ENCODE results near the gene ADAMTS17. TPM values are rescaled to one million over a fixed set of nuclear protein-coding genes. Genes with fewer than 3 reads are reported as not detected.
A peak's percentile ranks its signal among the peaks of the same experiment; 100 is the strongest.

ADAMTS17 gene
- total and polyA plus RNA-seq, 3 experiments from 2014 or later, result 1.2 to 2.3 (median 1.9) TPM

DNA sequence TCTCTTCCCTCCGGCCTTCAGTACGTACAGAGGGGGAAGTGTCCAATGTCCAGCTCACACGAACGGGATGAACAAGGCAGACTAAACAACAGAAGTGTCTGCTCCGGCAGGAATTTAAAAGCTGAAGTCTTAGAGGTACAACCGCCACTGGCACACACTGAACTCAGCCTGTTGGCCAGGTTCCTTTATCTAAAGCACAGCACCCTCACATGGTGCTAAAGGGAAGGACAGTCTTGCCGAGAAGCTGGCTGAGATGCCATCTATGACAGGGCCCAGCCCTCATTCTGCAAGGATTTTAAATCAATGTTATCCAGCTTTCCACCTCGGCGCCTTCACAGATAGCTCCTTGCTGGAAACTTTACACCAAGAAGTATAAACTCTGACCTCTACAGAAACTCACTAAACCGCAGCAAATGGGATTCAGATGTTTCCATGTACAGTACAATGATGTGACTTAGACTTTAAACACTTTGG is 2.8 kb downstream of the ADAMTS17 start:
- Mint-ChIP-seq H3K36me3 (no peaks in the 10 kb centered on the region), H3K9me3 (no peaks in the 10 kb centered on the region), H3K27me3 (peaks cover 0 to 5% of the 10 kb centered on the region in 2 donors), H3K4me1 (peaks cover 38 to 50% (median 42%) of the 10 kb centered on the region in 3 donors), H3K4me3 (peak overlapping the region; percentile 1 to 84 (median 68)), H3K27ac (peak overlapping the region in 4 of 8 donors; percentile 4 to 76 (median 64))
- ChIA-PET CTCF (interaction anchor here (0.6 to 7.0 kb wide), 24 partner anchors 8 to 669 kb away, joined by 3 to 115 read pairs (median 4); no protein-coding TSS in a partner anchor), POLR2A (interaction anchor here (1.1 to 1.9 kb wide), 3 partner anchors 9 to 411 kb away, joined by 3 to 10 read pairs (median 7); no protein-coding TSS in a partner anchor)
- no peaks in the 10 kb centered on the region for H3K27me3 ChIP-seq (ENCODE audit: insufficient read depth, low read length, poor library complexity, severe bottlenecking)
- H3K4me1 ChIP-seq (ENCODE audit: insufficient read depth, low read length), result peaks cover 27% of the 10 kb centered on the region
- DNase-seq, result peak; percentile 29 to 79 (median 63)
- H3K4me3 ChIP-seq (ENCODE audit: low read length), result no peak overlapping the region
- no peak overlapping the region for H3K27ac ChIP-seq (ENCODE audit: low read depth, low read length)
- no peaks in the 10 kb centered on the region for H3K9me3 ChIP-seq (ENCODE audit: low read length)
- H3K36me3 ChIP-seq (ENCODE audit: insufficient read depth, low read length), result no peaks in the 10 kb centered on the region

- peaks cover 35% of the 10 kb centered on the region for H3K4me1 ChIP-seq (ENCODE audit: insufficient read depth, low read length)
- Mint-ChIP-seq H3K4me3 (peak overlapping the region; percentile 1 to 84 (median 53)), H3K4me1 (peaks cover 46 to 57% (median 49%) of the 10 kb centered on the region in 3 donors), H3K9me3 (no peaks in the 10 kb centered on the region), H3K27me3 (peaks cover 0 to 5% of the 10 kb centered on the region in 2 donors), H3K27ac (peak overlapping the region in 1 of 8 donors; percentile 54), H3K36me3 (no peaks in the 10 kb centered on the region)
- POLR2A ChIA-PET, result interaction anchor here (1.9 kb wide), 1 partner anchor 8 kb away, joined by 10 read pairs; no protein-coding TSS in a partner anchor
- H3K27ac ChIP-seq (ENCODE audit: low read depth, low read length), result no peak overlapping the region
- H3K36me3 ChIP-seq (ENCODE audit: insufficient read depth, low read length), result no peaks in the 10 kb centered on the region
- DNase-seq, result no peak
- CTCF ChIA-PET, result interaction anchor here (0.6 to 7.0 kb wide), 19 partner anchors 7 to 512 kb away, joined by 3 to 115 read pairs (median 5); no protein-coding TSS in a partner anchor
- H3K9me3 ChIP-seq (ENCODE audit: low read length), result no peaks in the 10 kb centered on the region
- no peaks in the 10 kb centered on the region for H3K27me3 ChIP-seq (ENCODE audit: insufficient read depth, low read length, poor library complexity, severe bottlenecking)
- H3K4me3 ChIP-seq (ENCODE audit: low read length), result no peak overlapping the region
Observed at GRCh38 chr15:100338247-100338646, 3.5 kb downstream of the ADAMTS17 start.

GRCh38 chr15:100337096-100338044 is 4.4 kb downstream of the ADAMTS17 start:
- H3K9me3 Mint-ChIP-seq, result no peaks in the 10 kb centered on the region
- peaks cover 0 to 5% of the 10 kb centered on the region in 2 donors for H3K27me3 Mint-ChIP-seq
- no peaks in the 10 kb centered on the region for H3K9me3 ChIP-seq (ENCODE audit: low read length)
- no peaks in the 10 kb centered on the region for H3K36me3 Mint-ChIP-seq
- H3K27ac ChIP-seq (ENCODE audit: low read depth, low read length), result no peak overlapping the region
- no peak for DNase-seq
- peaks cover 55 to 66% (median 57%) of the 10 kb centered on the region in 3 donors for H3K4me1 Mint-ChIP-seq
- CTCF ChIA-PET, result interaction anchor here (1.0 to 7.0 kb wide), 6 partner anchors 8 to 671 kb away, joined by 4 to 115 read pairs (median 5); no protein-coding TSS in a partner anchor
- no peaks in the 10 kb centered on the region for H3K27me3 ChIP-seq (ENCODE audit: insufficient read depth, low read length, poor library complexity, severe bottlenecking)
- peak overlapping the region in 1 of 7 donors; percentile 39 for H3K4me3 Mint-ChIP-seq
- POLR2A ChIA-PET, result no interaction called here
- no peak overlapping the region for H3K4me3 ChIP-seq (ENCODE audit: low read length)
- no peaks in the 10 kb centered on the region for H3K36me3 ChIP-seq (ENCODE audit: insufficient read depth, low read length)
- H3K4me1 ChIP-seq (ENCODE audit: insufficient read depth, low read length), result peaks cover 44% of the 10 kb centered on the region
- H3K27ac Mint-ChIP-seq, result peak overlapping the region in 2 of 8 donors; percentile 6 to 31

GRCh38 chr15:100336061-100336460 is 5.7 kb downstream of the ADAMTS17 start:
- no peak for DNase-seq
- no peaks in the 10 kb centered on the region for H3K36me3 Mint-ChIP-seq
- ChIA-PET CTCF (interaction anchor here (1.1 to 7.0 kb wide), 4 partner anchors 10 to 405 kb away, joined by 4 to 115 read pairs (median 40); no protein-coding TSS in a partner anchor), POLR2A (no interaction called here)
- H3K27me3 Mint-ChIP-seq, result peaks cover 0 to 5% of the 10 kb centered on the region in 2 donors
- peaks cover 57% of the 10 kb centered on the region for H3K4me1 ChIP-seq (ENCODE audit: insufficient read depth, low read length)
- no peaks in the 10 kb centered on the region for H3K9me3 ChIP-seq (ENCODE audit: low read length)
- H3K27me3 ChIP-seq (ENCODE audit: insufficient read depth, low read length, poor library complexity, severe bottlenecking), result no peaks in the 10 kb centered on the region
- no peak overlapping the region for H3K27ac ChIP-seq (ENCODE audit: low read depth, low read length)
- peaks cover 63 to 73% (median 67%) of the 10 kb centered on the region in 3 donors for H3K4me1 Mint-ChIP-seq
- H3K36me3 ChIP-seq (ENCODE audit: insufficient read depth, low read length), result no peaks in the 10 kb centered on the region
- no peak overlapping the region for H3K4me3 ChIP-seq (ENCODE audit: low read length)
- H3K27ac Mint-ChIP-seq, result no peak overlapping the region
- H3K9me3 Mint-ChIP-seq, result no peaks in the 10 kb centered on the region
- H3K4me3 Mint-ChIP-seq, result peak overlapping the region in 1 of 7 donors; percentile 63

DNA sequence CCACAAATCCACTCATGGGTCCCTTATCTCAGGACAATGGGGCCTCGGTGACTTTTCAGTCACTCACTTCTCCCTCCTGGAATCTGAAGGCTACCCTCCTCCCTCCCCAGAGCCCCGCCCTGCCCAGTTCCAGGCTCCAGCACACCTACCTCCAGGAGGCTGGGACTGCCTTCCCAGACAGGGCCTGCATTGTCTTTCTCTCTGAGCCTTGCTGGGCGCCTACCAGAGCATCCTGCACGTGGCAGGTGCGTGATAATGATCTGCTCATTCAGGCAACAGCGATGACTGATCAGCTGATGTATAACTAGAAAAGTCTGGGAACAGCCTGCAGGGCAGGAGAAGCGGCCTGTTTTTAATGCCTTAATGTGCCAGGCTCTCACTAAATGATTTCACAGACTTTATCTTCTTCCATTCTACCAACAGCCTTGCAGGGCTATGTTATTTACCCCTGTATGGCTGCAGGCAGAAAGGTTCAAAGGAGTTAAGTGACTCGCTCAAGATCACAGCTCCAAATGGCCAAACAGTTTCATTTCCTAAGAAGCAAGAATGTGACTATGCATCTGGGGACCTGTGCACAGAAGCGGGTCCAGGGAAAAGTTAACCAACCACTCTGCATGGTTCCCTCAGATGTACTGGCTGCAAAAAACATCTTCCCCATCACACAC is 6.3 kb downstream of the ADAMTS17 start:
- H3K4me1 ChIP-seq (ENCODE audit: insufficient read depth, low read length), result peaks cover 59% of the 10 kb centered on the region
- no peaks in the 10 kb centered on the region for H3K9me3 Mint-ChIP-seq
- no peak for DNase-seq
- peak overlapping the region in 1 of 7 donors; percentile 68 for H3K4me3 Mint-ChIP-seq
- no peaks in the 10 kb centered on the region for H3K36me3 Mint-ChIP-seq
- no peak overlapping the region for H3K27ac Mint-ChIP-seq
- H3K36me3 ChIP-seq (ENCODE audit: insufficient read depth, low read length), result no peaks in the 10 kb centered on the region
- no peaks in the 10 kb centered on the region for H3K27me3 ChIP-seq (ENCODE audit: insufficient read depth, low read length, poor library complexity, severe bottlenecking)
- ChIA-PET POLR2A (interaction anchor here (0.5 kb wide), 1 partner anchor 245 kb away, joined by 3 read pairs; no protein-coding TSS in a partner anchor), CTCF (interaction anchor here (1.1 to 5.5 kb wide), 3 partner anchors 10 to 405 kb away, joined by 4 to 75 read pairs (median 4); no protein-coding TSS in a partner anchor)
- H3K27me3 Mint-ChIP-seq, result peaks cover 0 to 4% of the 10 kb centered on the region in 2 donors
- no peaks in the 10 kb centered on the region for H3K9me3 ChIP-seq (ENCODE audit: low read length)
- no peak overlapping the region for H3K4me3 ChIP-seq (ENCODE audit: low read length)
- H3K27ac ChIP-seq (ENCODE audit: low read depth, low read length), result no peak overlapping the region
- peaks cover 68 to 77% (median 72%) of the 10 kb centered on the region in 3 donors for H3K4me1 Mint-ChIP-seq

GRCh38 chr15:100334905-100335304 is 6.9 kb downstream of the ADAMTS17 start:
- ChIA-PET POLR2A (interaction anchor here (0.5 kb wide), 1 partner anchor 245 kb away, joined by 3 read pairs; no protein-coding TSS in a partner anchor), CTCF (interaction anchor here (1.1 to 6.9 kb wide), 2 partner anchors 14 to 15 kb away, joined by 4 to 61 read pairs; no protein-coding TSS in a partner anchor)
- peaks cover 70 to 78% (median 75%) of the 10 kb centered on the region in 3 donors for H3K4me1 Mint-ChIP-seq
- no peak overlapping the region for H3K27ac ChIP-seq (ENCODE audit: low read depth, low read length)
- no peaks in the 10 kb centered on the region for H3K36me3 ChIP-seq (ENCODE audit: insufficient read depth, low read length)
- H3K27me3 Mint-ChIP-seq, result peaks cover 0 to 2% of the 10 kb centered on the region in 2 donors
- no peaks in the 10 kb centered on the region for H3K36me3 Mint-ChIP-seq
- H3K27ac Mint-ChIP-seq, result peak overlapping the region in 3 of 8 donors; percentile 3 to 46 (median 5)
- peaks cover 64% of the 10 kb centered on the region for H3K4me1 ChIP-seq (ENCODE audit: insufficient read depth, low read length)
- no peaks in the 10 kb centered on the region for H3K27me3 ChIP-seq (ENCODE audit: insufficient read depth, low read length, poor library complexity, severe bottlenecking)
- H3K4me3 Mint-ChIP-seq, result peak overlapping the region in 6 of 7 donors; percentile 19 to 68 (median 54)
- DNase-seq, result no peak
- H3K4me3 ChIP-seq (ENCODE audit: low read length), result no peak overlapping the region
- no peaks in the 10 kb centered on the region for H3K9me3 ChIP-seq (ENCODE audit: low read length)
- no peaks in the 10 kb centered on the region for H3K9me3 Mint-ChIP-seq

- ChIA-PET POLR2A (interaction anchor here (0.8 kb wide), 1 partner anchor 601 kb away, joined by 3 read pairs; the partner anchor contains the start of gene LYSMD4), CTCF (interaction anchor here (1.0 to 6.9 kb wide), 3 partner anchors 8 to 28 kb away, joined by 3 to 61 read pairs (median 6); partner anchors contain the start of gene ADAMTS17)
- Mint-ChIP-seq H3K27me3 (peaks cover 0 to 2% of the 10 kb centered on the region in 2 donors), H3K9me3 (no peaks in the 10 kb centered on the region), H3K4me1 (peaks cover 75 to 79% (median 78%) of the 10 kb centered on the region in 3 donors), H3K27ac (peak overlapping the region in 5 of 8 donors; percentile 21 to 85 (median 76)), H3K36me3 (no peaks in the 10 kb centered on the region), H3K4me3 (peak overlapping the region; percentile 5 to 88 (median 56))
- Histone ChIP-seq H3K36me3 (ENCODE audit: insufficient read depth, low read length) (no peaks in the 10 kb centered on the region), H3K9me3 (ENCODE audit: low read length) (no peaks in the 10 kb centered on the region), H3K4me1 (ENCODE audit: insufficient read depth, low read length) (peaks cover 68% of the 10 kb centered on the region), H3K4me3 (ENCODE audit: low read length) (no peak overlapping the region), H3K27me3 (ENCODE audit: insufficient read depth, low read length, poor library complexity, severe bottlenecking) (no peaks in the 10 kb centered on the region), H3K27ac (ENCODE audit: low read depth, low read length) (no peak overlapping the region)
- DNase-seq, result no peak
Observed at GRCh38 chr15:100334456-100334855, 7.3 kb downstream of the ADAMTS17 start.
